HG03442 (cell line): ENCODE data around the gene PJA1.

ENCODE experiments used
- ATAC-seq: cut with Tn5 transposase; IDR thresholded peaks from one replicate; pipeline ENCODE4 v1.9.1; 2021; ENCODE audit warnings: mild to moderate bottlenecking, moderate library complexity; ENCODE audit not compliant: unreplicated experiment

The PJA1 gene

GRCh38 chrX:69172937-69173336 is 7.7 kb upstream of the PJA1 start:
- ATAC-seq, result no peak

- no peak for ATAC-seq
Measured at GRCh38 chrX:69170319-69170718, 5.1 kb upstream of the PJA1 start.

- peak; percentile 65 for ATAC-seq
Measured at GRCh38 chrX:69163936-69164741, 1.1 kb downstream of the PJA1 start.

- ATAC-seq, result no peak
Measured at GRCh38 chrX:69162361-69162865, 2.8 kb downstream of the PJA1 start.

GRCh38 chrX:69161786-69162349 is 3.4 kb downstream of the PJA1 start:
- ATAC-seq, result no peak

- ATAC-seq, result no peak
Measured at GRCh38 chrX:69161371-69161770, 3.9 kb downstream of the PJA1 start.

GRCh38 chrX:69158166-69158980 is 6.9 kb downstream of the PJA1 start:
- peak; percentile 89 for ATAC-seq

GRCh38 chrX:69156638-69157037 is 8.6 kb downstream of the PJA1 start:
- ATAC-seq, result no peak

- no peak for ATAC-seq
Measured at GRCh38 chrX:69155786-69156520, 9.3 kb downstream of the PJA1 start.

GRCh38 chrX:69154051-69154450 is 11.2 kb downstream of the PJA1 start:
- ATAC-seq, result no peak

GRCh38 chrX:69153060-69153730 is 12.1 kb downstream of the PJA1 start:
- ATAC-seq, result no peak

GRCh38 chrX:69152417-69152841 is 12.8 kb downstream of the PJA1 start:
- no peak for ATAC-seq

GRCh38 chrX:69151866-69152284 is 13.4 kb downstream of the PJA1 start:
- no peak for ATAC-seq

GRCh38 chrX:69150281-69150960 is 14.8 kb downstream of the PJA1 start:
- ATAC-seq, result no peak

GRCh38 chrX:69149466-69150280 is 15.6 kb downstream of the PJA1 start:
- no peak for ATAC-seq

GRCh38 chrX:69148946-69149345 is 16.3 kb downstream of the PJA1 start:
- no peak for ATAC-seq

GRCh38 chrX:69146739-69147138 is 18.5 kb downstream of the PJA1 start:
- ATAC-seq, result no peak

GRCh38 chrX:69145714-69146113 is 19.5 kb downstream of the PJA1 start:
- ATAC-seq, result no peak
